Prostate gland (tissue), 2 donors: Measurements from ENCODE around the gene SH2D2A. TPM values are rescaled to one million over a fixed set of nuclear protein-coding genes. Genes with fewer than 3 reads are reported as not detected.

ENCODE experiments used
- DNase-seq: peaks from one replicate; pipeline ENCODE4 v3.0.0-alpha.2; 2019; ENCODE audit warnings: low spot score
- H3K27ac ChIP-seq, 2 donors: fragments of 200-600 bp; sonication (generic); 2 replicates each; pipeline ENCODE4 v1.5.1; 2017 to 2019
- H3K27me3 ChIP-seq: fragments of 200-600 bp; sonication (generic); replicated peaks from 2 replicates; pipeline ENCODE4 v1.5.1; 2019; ENCODE audit not compliant: insufficient read depth
- H3K36me3 ChIP-seq, 2 donors: fragments of 200-600 bp; sonication (generic); 1 replicate in 1 of 2; 2 replicates in 1 of 2; pipeline versions ENCODE4 v1.5.1 to v1.8.1; 2017 to 2019
- H3K4me1 ChIP-seq: fragments of 200-600 bp; sonication (generic); replicated peaks from 2 replicates; pipeline ENCODE4 v1.5.1; 2019
- H3K4me3 ChIP-seq, 2 donors: fragments of 200-600 bp; sonication (generic); 2 replicates each; pipeline ENCODE4 v1.5.1; 2017 to 2019
- H3K9me3 ChIP-seq: fragments of 200-600 bp; sonication (generic); 2 replicates; pipeline ENCODE4 v1.5.1; 2017
- POLR2A ChIP-seq: fragments of 450-650 bp; IDR thresholded peaks from one replicate; pipeline ENCODE4 v1.6.1; 2016; ENCODE audit warnings: antibody characterized with exemption, mild to moderate bottlenecking
- POLR2AphosphoS5 ChIP-seq: sonication (generic); formaldehyde crosslinking; IDR thresholded peaks from one replicate; pipeline ENCODE4 v1.6.1; 2017; ENCODE audit warnings: antibody characterized with exemption
- WGBS: methylation state at CpG from one replicate; pipeline ENCODE4 v1.1.5; 2018; 5-methylcytosine and 5-hydroxymethylcytosine counted together
- intact Hi-C: fragments of 100-400 bp; cut with DNase I; formaldehyde crosslinking; loops from one replicate; pipeline ENCODE4 v1.14.2; 2022
- total RNA-seq, 2 donors: library from RNA; depleted of rRNA; stranded (reverse); fragments of >200 nt; gene quantifications; one replicate each; pipeline ENCODE4 v1.1.0, GENCODE V29; 2016
- TF ChIP-seq, protein P1 (sequence below), 4 experiments: fragments of 200-600 bp in 2 of 4; fragments of 450-650 bp in 2 of 4; sonication (generic) in 2 of 4; IDR thresholded peaks; 1 replicate in 3 of 4; 2 replicates in 1 of 4; pipeline ENCODE4 v1.5.1; 2016 to 2019; ENCODE audit warnings: antibody characterized with exemption in 4 of 4, mild to moderate bottlenecking in 2 of 4, moderate library complexity in 2 of 4

Gene SH2D2A
- total RNA-seq, 2 donors from 2014 or later, result 0.80 TPM; not detected in 1

DNA sequence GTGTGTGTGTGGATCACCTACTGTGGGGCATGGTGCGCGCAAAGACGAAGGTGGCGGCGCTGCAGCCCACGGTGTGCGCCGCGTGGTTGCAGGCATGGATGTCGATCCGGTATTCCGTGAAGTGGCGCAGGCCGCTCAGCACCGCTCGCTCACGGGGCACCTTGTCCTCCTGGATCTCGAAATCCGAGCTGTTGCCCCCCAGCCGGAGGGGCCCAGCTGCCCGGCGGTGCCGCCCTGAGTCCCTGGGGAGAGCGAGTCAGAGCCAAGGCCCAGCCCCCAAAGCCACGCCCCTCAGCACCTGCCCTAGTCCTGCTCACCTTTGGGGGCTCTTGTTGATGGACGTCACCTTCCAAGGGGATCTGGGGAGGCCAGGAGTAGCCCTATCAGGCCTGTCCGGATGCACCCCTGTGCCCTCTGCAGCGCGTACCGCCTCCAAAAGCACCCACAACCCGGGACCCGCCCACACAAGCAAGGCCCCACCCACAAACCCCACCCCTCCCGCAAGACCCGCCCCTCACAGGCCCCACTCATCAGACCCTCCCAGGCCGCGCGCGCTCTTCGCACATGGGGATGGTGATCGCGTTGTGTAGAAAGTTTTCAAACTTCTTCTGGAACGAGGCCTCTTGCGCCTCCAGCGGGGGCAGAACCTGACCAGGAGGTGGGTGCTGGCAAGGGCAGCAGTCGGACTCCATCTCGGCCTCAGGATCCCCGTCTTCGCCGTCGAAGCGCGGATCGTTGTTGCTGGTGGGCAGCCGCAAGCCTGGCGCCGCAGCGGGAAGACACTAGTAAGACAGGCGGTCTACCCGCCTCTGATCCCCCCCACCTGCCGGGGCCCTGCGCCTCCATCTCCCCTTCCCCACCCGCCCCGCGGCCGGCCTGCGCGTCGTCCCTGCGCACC, 28.7 kb upstream of the SH2D2A start:
- DNase-seq, result no peak
- Histone ChIP-seq H3K4me3 (no peak overlapping the region), H3K4me1 (no peaks in the 10 kb centered on the region), H3K27ac (no peak overlapping the region), H3K27me3 (peaks cover 19% of the 10 kb centered on the region), H3K9me3 (no peaks in the 10 kb centered on the region), H3K36me3 (no peaks in the 10 kb centered on the region)
- intact Hi-C loops, result no loop called here
- WGBS, result 22% methylated on average over 69 of the region's 69 CpGs
- no peak for TF ChIP-seq POLR2AphosphoS5
- TF ChIP-seq, protein P1, sequence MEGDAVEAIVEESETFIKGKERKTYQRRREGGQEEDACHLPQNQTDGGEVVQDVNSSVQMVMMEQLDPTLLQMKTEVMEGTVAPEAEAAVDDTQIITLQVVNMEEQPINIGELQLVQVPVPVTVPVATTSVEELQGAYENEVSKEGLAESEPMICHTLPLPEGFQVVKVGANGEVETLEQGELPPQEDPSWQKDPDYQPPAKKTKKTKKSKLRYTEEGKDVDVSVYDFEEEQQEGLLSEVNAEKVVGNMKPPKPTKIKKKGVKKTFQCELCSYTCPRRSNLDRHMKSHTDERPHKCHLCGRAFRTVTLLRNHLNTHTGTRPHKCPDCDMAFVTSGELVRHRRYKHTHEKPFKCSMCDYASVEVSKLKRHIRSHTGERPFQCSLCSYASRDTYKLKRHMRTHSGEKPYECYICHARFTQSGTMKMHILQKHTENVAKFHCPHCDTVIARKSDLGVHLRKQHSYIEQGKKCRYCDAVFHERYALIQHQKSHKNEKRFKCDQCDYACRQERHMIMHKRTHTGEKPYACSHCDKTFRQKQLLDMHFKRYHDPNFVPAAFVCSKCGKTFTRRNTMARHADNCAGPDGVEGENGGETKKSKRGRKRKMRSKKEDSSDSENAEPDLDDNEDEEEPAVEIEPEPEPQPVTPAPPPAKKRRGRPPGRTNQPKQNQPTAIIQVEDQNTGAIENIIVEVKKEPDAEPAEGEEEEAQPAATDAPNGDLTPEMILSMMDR (IDR thresholded peaks at IDR 0.05), result no peak
- TF ChIP-seq POLR2A, result no peak

DNA sequence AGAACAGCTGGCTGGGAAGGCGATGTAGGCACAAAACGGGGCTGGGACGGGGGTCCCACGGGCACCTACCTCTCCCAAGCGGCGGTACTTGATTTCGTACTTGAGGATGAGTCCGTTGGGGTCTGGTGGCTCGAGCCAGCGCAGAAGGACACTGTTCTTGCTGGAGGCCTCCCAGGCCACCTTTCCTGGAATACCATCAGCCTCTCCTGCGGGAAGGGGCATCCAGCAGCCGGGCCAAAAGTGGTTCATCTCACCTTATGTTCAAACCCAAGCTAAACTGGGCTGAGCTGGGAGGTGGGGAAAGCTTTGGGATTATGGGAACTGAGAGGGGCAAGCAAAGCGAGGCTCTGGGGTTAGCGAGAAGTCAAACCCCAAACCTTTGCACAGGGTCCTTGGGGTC, 28.0 kb upstream of the SH2D2A start:
- Histone ChIP-seq H3K36me3 (no peaks in the 10 kb centered on the region), H3K27ac (no peak overlapping the region), H3K4me1 (no peaks in the 10 kb centered on the region), H3K9me3 (no peaks in the 10 kb centered on the region), H3K27me3 (peaks cover 19% of the 10 kb centered on the region), H3K4me3 (no peak overlapping the region)
- DNase-seq, result no peak
- 47% methylated on average over 14 of the region's 14 CpGs for WGBS
- intact Hi-C loops, result no loop called here
- TF ChIP-seq POLR2A, result no peak
- TF ChIP-seq, protein P1 (IDR thresholded peaks at IDR 0.05), result no peak
- no peak for TF ChIP-seq POLR2AphosphoS5

DNA sequence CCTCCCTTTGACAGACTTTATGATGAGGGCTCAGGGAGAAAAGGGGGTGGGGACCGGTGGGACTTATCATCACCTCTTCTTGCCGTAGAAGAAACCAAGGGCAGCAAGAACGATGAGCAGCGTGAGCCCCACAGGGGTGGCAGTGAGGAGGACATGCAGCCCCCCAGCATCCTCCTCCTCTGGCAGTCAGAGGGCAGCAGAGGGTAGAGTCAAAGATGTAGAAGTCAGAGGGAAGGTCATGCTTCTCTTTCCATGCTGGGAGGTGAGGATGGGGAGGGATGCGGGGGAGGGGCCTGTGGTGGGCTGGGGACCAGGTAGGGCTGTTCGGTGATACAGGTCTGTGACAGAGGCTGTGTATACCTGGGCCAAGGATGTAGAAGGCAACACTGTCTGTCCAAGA, 27.5 kb upstream of the SH2D2A start:
- DNase-seq, result no peak
- Histone ChIP-seq H3K4me3 (no peak overlapping the region), H3K4me1 (no peaks in the 10 kb centered on the region), H3K27ac (no peak overlapping the region), H3K9me3 (no peaks in the 10 kb centered on the region), H3K27me3 (peaks cover 19% of the 10 kb centered on the region), H3K36me3 (no peaks in the 10 kb centered on the region)
- 43% methylated on average over 6 of the region's 6 CpGs for WGBS
- TF ChIP-seq POLR2A (no peak), POLR2AphosphoS5 (no peak)
- TF ChIP-seq, protein P1 (IDR thresholded peaks at IDR 0.05), result no peak
- intact Hi-C loops, result no loop called here

DNA sequence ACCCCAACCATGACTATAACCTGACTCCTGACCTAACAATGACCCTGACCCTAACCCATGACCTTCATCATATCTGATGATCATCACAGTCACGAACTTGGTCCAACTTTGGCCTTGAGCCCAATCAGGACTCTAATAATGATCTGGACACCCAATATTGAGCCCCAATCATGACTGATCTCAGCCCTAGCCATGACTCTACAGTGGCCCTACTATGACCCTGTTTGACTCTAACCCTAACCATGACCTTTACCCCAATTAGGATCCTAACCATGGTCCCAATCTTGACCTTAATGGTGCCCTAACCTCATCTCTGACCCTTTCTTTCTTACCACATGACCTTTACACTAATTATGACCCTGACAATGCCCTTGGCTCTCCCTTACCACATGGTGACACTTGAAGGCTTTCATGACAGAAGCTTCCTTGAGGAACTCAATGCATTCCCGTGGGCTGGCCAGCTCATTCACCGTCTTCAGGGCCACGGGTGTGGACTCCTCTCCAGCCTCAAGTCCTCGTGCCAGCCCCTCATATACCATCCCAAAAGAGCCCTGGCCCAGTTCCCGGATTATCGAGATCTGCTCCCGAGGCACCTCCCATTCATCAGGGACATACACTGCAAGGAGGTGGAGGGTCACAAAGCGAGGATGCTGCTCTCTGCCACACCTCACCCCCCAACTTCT, 26.1 kb upstream of the SH2D2A start:
- no peak for DNase-seq
- H3K36me3 ChIP-seq, result no peaks in the 10 kb centered on the region
- no peaks in the 10 kb centered on the region for H3K9me3 ChIP-seq
- no peak overlapping the region for H3K27ac ChIP-seq
- intact Hi-C loops, result no loop called here
- H3K4me1 ChIP-seq, result no peaks in the 10 kb centered on the region
- peaks cover 12% of the 10 kb centered on the region for H3K27me3 ChIP-seq
- no peak for TF ChIP-seq POLR2A
- TF ChIP-seq, protein P1 (IDR thresholded peaks at IDR 0.05), result no peak
- TF ChIP-seq POLR2AphosphoS5, result no peak
- H3K4me3 ChIP-seq, result no peak overlapping the region
- WGBS, result 85% methylated on average over 9 of the region's 9 CpGs
